Cardiac septum (tissue), 1 donor: ENCODE data around the gene UGT1A9. TPM values are rescaled to one million over a fixed set of nuclear protein-coding genes. Genes with fewer than 3 reads are reported as not detected.
"Not testable (repeated sequence)": the region's sequence is repeated elsewhere in the genome, so short reads cannot be mapped to it uniquely, and the experiment has no call there.

ENCODE experiments used
- DNase-seq: peaks from one replicate; pipeline ENCODE4 v3.0.0-alpha.2; 2020; ENCODE audit warnings: low spot score
- intact Hi-C: fragments of 100-400 bp; cut with DNase I; formaldehyde crosslinking; loops from one replicate; pipeline ENCODE4 v1.14.0; 2022
- total RNA-seq: library from RNA; stranded (reverse); fragmentation: NEBNext Ultra II Directional; extraction: Animal tissue kit (Norgen Biotek cat#: 25700); gene quantifications from one replicate; pipeline ENCODE4 v1.2.1, GENCODE V29; 2021
- donor health status: DM: no; HTN: no; CAD: no.

UGT1A9 gene
- total RNA-seq, 1 donor from 2014 or later: not detected

- intact Hi-C loops: not testable (repeated sequence)
Measured at GRCh38 chr2:233751212-233752009, 79.7 kb downstream of the UGT1A9 start.

GRCh38 chr2:233754872-233755611 lies 83.3 kb downstream of the UGT1A9 start:
- intact Hi-C loops: no loop called here

More at GRCh38 chr2:233751212-233752009, 79.7 kb downstream of the UGT1A9 start:
- not testable (repeated sequence) for DNase-seq

GRCh38 chr2:233756429-233757081 lies 84.9 kb downstream of the UGT1A9 start:
- intact Hi-C loops: no loop called here
- DNase-seq: no peak

More at GRCh38 chr2:233754872-233755611, 83.3 kb downstream of the UGT1A9 start:
- no peak for DNase-seq

- no peak for DNase-seq
- intact Hi-C loops: no loop called here
Measured at GRCh38 chr2:233758141-233758540, 86.4 kb downstream of the UGT1A9 start.

- no peak for DNase-seq
- intact Hi-C loops: no loop called here
Measured at GRCh38 chr2:233758849-233759248, 87.2 kb downstream of the UGT1A9 start.

- DNase-seq: no peak
- intact Hi-C loops: no loop called here
Measured at GRCh38 chr2:233760043-233760442, 88.3 kb downstream of the UGT1A9 start, which contains the start of gene UGT1A1. UGT1A1 (plus strand) TSS chr2:233760270; CDS start chr2:233760288, 18 bp downstream.

- no peak for DNase-seq
- intact Hi-C loops: no loop called here
Measured at GRCh38 chr2:233761040-233761769, 89.5 kb downstream of the UGT1A9 start.

- intact Hi-C loops: no loop called here
- no peak for DNase-seq
Measured at GRCh38 chr2:233764264-233764663, 92.6 kb downstream of the UGT1A9 start.

GRCh38 chr2:233764761-233765160 lies 93.1 kb downstream of the UGT1A9 start:
- intact Hi-C loops: no loop called here
- DNase-seq: no peak

- intact Hi-C loops: no loop called here
- no peak for DNase-seq
Measured at GRCh38 chr2:233766416-233766815, 94.7 kb downstream of the UGT1A9 start.

GRCh38 chr2:233768076-233768475 lies 96.4 kb downstream of the UGT1A9 start:
- no peak for DNase-seq
- intact Hi-C loops: no loop called here

- DNase-seq: no peak
- intact Hi-C loops: no loop called here
Measured at GRCh38 chr2:233769260-233769659, 97.6 kb downstream of the UGT1A9 start.

GRCh38 chr2:233772153-233772552 lies 100.5 kb downstream of the UGT1A9 start:
- intact Hi-C loops: no loop called here
- DNase-seq: no peak

GRCh38 chr2:233772583-233772982 lies 100.9 kb downstream of the UGT1A9 start:
- no peak for DNase-seq
- intact Hi-C loops: no loop called here

- DNase-seq: no peak
- intact Hi-C loops: no loop called here
Measured at GRCh38 chr2:233773854-233774253, 102.2 kb downstream of the UGT1A9 start.

- intact Hi-C loops: no loop called here
- no peak for DNase-seq
Measured at GRCh38 chr2:233775414-233775813, 103.7 kb downstream of the UGT1A9 start.

- intact Hi-C loops: no loop called here
- no peak for DNase-seq
Measured at GRCh38 chr2:233778030-233778429, 106.3 kb downstream of the UGT1A9 start, which contains the start of gene MROH2A. MROH2A (plus strand) TSS chr2:233778330; CDS start chr2:233779359, 1,029 bp downstream.

GRCh38 chr2:233779722-233780121 lies 108.0 kb downstream of the UGT1A9 start:
- intact Hi-C loops: no loop called here
- no peak for DNase-seq

- intact Hi-C loops: no loop called here
- no peak for DNase-seq
Measured at GRCh38 chr2:233780771-233781170, 109.1 kb downstream of the UGT1A9 start.
